ENCODE data around the gene CDHR2.

Gene CDHR2

DNA sequence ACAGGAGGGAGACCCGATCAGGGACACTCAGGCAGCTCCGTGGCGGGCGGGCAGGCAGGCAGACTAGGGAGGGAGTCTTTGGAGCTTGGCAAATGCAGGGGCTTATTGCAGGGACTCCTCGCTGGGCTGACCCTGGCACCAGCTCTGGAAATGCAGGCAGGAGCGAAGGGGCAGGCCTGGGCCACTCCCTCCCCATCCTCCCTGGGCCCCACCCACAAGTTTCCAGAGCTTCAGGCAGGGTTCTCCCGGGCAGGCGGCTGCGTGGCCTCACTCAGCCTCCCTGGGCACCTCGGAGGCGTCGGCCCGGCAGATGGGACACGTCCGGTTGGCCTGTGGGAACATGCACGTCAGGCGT, 20.4 kb upstream of the CDHR2 start:
- DNase-seq: no peak

DNA sequence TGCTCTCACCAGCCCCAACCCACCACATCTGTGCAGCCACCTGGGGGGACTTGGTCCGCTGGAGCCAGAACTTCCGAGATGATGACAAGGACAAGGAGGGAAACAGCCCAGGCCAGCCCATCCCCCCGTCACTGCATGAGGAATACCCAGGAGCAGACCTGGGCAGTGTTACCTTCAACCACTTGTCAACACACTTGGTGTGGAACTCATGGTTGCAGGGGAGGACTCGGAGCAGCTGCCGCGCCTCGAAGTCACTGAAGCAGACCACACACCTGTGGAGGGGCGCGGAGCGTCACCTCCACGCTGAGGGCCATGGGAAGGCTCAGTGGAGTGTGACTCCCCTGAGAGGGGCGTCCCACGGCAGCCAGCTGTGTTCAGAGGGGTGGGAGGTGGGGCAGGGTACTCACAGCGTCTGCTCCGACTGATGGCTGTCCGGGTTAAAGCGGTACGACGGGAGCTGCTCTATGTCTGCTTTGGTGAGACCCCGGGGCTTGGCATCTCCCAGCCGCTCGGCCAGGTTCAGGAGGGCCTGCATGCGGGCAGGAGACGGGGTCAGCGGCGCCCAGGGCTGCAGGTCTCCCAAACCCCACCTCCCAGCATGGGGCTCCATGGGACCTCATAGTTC, 19.9 kb upstream of the CDHR2 start:
- no peak for DNase-seq

DNA sequence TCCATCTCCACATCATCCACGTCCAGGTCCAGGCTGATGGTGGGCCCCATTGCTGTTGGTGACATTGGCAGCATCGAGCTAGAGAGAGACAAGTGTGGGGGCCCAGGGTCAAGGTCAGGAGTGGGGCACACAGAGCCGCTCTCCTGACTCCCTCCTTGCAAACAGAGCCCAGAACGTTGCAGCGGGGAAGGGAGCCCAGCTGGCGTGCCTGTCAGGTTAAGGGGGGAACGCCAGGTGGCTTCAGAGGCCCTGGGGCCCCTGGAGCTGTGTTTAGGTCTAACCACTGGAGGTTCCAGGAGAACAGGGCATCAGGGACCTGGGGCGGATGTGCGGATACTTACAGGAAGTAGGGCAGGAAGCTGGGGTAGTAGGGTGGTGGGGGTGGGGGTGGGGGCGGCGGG, 19.4 kb upstream of the CDHR2 start:
- DNase-seq: no peak

DNA sequence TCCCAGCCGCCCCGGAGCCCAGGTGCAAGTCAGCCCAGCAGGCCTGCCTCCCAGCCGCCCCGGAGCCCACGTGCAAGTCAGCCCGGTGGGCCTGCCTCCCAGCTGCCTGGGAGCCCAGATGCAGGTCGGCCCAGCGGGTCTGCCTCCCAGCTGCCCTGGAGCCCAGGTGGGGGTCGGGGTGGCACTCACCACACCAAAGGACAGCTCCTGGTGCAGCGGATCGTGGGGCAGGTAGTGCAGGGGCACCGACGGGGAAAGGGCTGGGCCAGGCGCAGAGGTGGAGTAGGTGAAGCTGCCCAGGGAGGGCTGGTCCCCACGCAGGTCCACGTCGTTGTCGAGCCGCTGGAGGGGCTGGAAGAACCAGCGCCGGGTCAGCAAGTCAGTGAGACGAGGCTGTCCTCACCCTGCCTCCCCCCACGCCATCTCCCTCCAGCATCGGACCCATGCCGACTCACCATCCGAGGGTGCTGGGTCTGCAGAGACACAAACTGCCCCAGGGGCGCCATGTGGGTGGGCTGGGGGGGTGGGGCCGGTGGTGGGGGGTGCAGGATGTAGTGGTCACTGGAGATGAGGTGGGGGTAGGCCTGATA, 18.7 kb upstream of the CDHR2 start:
- DNase-seq: no peak

DNA sequence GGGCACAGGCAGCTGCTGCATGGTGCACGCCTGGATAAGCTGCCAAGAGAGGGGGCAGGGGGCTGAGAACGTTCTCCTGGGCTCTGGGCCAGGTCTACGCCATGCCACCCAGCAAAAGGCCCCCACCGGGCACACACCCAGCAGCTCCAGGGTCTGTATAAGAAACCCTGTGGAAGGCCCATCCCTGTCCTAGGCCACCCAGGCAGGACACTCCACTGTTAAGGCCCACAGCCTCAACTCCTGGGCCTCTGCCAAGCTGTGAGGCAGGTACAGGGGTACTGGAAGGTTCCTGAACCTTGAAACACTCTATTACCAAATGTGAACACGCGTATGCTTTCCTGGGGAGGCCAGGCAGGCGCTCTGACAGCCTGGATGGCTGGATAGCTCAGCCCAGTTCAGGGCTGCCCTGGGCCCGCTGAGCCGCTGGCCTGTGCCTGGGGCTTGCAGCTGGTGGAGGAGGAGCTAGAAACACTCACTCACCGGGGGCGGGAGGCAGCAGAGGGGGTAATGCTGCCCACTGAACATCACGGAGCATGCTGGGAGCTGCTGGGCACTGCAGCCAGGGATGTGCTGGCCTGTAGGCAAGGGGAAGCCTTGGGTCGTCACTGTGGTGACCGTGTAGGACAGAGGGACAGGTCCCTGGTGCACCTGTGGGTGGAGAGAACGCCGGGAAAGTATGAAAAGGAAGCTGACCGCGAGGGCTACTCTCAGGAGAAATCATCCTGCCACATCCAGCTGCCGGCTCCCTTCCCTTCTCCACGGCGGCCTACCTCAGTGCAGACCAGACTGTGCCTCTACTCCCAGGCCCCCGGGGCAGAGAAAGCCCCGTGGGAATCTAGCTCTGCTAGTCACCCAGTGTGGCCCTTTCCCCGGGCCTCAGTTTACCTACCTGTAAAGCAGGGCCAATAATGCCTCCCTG, 17.9 kb upstream of the CDHR2 start:
- DNase-seq: peak; percentile 41

DNA sequence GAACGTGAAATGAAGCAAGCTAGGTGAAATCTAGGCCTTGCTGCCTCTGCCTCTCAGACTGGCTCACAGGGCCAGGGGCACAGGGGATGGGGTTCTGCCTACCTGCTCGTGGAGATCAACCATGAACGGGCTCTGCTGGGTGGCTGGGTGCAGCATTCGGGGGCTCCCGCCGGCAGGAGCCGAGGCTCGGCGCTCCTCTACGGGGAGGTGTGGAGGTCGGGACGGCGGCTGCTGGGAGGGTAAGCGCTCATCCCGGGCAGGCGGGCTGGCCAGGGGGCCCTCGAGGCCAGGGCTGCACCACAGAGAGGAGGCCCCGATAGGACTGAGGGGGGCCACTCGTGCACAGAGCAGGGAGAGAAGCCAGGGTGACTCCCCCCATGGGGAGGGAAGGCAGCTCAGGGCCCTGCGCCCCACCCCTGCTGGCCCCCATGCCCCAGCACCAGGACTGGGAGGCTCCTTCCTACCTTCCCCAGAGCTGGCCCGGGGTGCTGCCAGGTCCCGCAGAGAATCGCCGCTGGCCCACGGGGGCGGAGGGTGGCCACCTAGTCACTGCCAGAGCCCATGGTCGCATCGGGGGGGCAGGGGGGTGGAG, 17.1 kb upstream of the CDHR2 start:
- DNase-seq: no peak

DNA sequence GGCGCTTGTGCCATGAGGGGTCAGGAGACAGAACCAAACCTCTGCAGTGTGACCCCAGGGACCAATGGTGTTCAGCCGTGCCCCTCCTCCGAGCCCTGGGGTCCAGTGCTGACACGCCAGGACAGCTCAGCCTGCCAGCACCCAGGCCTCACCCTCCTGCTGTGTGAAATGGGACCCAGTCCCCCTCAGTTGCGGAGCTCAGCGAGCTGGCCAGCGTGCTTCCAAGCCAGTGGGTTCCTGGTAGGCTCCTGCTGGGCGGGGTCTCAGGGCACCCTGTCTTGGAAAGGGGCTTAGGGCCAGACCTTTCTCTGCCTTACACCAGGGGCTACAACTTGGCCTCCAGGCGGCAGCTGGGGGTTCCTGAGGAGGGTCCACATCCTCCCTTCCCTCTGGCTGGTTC, 16.3 kb upstream of the CDHR2 start:
- no peak for DNase-seq

DNA sequence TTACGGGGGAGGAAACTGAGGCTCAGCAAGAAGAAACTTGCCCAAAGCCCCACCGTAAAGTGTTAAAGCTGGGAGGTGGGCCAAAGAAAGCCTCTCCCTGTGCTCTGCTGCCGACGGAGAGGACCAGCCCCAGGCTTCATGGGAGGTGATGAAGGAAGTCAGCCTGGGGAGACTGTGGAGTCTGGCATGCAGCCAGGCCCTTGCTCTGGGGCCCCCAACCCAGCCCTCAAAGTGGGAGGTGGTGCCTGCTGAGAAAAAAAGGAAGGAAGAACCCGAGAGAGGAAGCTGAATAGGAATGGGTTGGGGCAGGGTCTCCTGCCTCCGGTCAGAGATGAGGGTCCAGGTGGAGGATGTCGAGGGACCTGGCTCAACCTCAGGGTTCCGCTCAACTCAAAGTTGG, 15.8 kb upstream of the CDHR2 start:
- no peak for DNase-seq

DNA sequence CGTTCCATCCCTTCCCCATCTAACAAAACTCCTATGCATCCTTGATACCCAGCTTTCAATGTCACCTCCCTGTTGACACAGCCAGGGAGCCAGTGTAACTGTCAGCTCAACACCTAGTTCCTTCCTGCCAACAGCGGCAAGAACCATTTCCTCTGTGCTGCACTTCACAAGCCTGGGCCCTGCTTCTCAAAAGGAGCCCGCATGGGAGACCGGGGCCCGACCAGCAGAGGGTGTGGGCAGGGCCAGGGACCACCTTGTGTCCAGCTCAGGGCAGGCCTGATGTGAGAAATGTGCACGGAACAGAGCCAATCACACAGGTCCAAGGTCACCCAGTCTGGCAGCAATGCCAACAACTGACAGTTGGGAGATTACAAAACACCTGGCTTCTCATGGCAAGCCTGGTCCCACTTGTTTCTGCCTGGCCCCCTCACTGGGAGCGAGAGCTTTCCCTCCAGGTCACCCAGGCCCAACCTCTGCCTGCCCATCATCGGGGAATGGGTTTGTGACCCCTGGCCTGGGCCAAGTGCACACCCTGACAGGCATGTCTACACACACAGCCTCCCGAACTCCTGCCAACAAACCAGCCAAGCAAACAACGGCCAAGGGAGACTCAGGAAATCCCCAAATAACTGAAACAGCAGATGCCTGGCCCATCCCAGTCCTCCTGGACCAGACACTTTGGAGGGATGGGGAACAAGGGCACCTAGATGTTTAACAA, 15.1 kb upstream of the CDHR2 start:
- no peak for DNase-seq

DNA sequence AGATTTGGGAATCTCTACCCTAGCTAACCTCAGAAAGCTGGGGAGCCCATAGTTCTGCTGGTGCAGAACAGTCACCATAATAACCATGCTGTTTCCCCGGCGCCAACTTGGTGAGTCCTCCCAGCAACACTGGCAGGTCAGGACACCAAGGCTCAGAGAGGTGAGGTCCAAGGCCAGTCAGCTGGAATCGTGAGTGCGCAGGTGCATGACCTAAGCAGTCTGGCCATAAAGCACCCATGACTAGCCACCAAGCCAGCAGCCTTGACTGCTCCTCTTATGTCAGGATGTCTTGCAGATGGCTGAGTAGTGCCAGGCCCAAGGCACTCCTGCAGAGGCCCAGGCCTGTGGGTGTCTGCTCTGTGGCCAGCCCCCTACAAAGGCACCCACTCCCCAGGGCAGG, 14.5 kb upstream of the CDHR2 start:
- no peak for DNase-seq

DNA sequence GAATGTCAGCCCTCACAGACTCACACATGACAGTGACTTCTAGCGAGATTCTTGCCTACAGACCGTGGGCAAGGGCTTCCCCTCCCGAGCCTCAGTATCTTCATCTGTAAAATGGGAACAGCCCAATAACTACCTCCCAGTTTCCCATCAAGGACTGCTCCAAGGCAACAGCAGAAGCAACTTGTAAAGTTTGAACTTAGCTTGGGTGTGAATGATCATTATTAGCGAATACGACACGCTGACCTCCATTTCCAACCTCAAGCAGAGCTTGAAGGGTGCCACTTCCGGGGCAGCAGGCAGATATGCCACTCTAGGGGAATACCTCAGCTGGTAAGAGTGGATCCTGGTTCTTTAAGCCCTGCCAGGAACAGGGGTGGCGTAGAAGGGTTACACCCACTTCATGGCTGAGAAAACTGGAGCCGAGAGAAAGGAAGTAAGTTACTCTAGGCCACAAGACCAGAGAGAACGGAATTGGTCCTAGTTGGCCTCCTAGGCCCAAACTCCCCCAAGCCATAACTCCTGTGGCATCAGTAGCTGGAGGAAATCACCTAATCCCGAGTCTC, 14.0 kb upstream of the CDHR2 start:
- DNase-seq: peak; percentile 20

DNA sequence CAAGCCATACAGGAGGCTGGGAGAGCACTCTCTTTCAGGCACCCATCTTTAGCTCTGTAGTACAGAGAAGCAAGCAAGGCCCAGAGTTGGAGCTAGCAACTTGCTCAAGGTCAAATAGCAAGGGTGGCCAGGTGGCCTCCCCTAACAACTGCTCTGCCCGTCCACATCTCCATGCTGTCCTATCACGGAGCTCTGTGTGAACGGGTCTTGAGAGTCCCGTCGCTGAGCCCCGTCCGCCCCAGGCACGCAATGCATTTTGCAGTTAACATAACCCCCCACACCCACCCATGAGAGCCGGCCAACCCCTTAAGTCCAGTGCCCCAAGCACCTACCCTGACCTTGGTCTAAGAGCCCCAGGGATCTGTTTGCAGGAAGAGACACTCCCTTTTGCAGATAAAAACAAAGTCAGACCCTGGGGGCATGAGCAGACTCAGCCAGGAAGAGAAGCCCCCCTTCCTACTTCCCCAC, 13.4 kb upstream of the CDHR2 start:
- DNase-seq: peak; percentile 37

DNA sequence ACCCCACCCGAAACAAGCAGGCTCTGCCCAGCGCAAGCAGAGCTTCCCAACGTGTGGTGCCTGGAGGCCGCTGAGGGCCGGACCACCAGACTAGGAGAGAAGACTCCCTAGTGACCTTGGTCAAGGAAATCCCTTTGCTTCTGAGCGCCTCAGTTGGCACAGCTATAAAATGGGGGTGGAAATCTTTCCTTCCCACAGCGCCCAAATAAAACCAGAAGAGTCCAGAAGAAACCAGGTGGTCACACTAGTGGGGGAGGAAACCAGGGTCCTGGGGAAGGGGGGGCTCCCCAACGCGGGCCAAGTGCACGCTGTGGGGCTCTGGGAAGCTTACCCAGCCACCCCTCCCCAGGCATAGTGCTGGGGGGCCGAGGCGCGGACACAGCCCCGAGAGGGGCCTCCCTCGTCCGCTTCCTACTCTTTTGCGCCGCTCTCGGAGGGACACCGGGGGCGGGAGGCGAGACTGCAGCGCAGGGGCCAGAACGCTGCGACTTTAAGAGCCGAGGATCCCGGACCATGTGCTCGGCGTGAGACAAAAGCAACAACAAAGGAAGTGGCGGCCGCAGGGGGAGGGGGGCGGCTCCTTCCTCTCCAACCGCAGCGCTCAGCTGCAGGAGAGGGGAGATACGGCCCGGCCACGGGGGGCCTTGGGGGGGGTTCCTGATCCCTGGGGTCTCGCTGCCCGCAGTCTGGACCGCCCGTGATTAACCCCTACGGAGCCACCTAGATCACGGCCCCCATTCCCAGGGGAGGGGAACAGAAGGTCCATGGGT, 12.8 kb upstream of the CDHR2 start:
- DNase-seq: peak; percentile 93

DNA sequence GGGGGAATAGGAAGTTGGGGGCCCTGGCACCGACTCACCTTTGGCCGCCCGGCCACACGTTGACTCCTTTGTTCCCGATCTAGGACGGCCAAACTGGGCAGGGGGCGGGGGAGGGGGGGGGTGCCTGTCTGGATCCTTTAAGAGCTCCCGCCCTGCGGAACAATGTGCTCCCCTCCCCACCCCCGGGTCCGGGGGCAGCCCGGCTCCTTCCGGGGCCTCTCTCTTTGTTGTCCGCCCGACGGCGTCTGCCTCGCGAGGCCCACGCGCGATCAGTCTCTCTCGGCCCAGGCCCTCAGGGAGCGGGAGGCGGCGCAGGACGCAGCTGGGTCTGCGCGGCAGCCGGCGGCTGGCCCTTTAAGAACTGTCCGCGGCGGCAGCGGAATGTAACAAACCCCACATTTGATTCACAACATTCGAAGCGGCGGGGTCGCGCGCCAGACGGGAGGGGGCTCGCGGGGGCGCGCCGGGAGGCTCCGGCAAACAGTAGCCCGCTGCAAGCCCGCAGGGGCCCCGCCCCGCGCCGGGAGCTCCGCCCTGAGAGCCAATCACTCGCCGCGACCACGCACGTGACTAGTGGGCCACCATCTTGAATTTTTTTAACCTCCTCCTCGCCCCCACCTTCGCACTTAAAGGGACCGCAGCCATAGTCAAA, 12.1 kb upstream of the CDHR2 start, which contains the start of gene RNF44:
Gene RNF44, minus strand, starts transcription at position 501 of the 652 bp plus-strand sequence. CDS start 4,930 bp downstream, outside the sequence.
- DNase-seq: peak; percentile 99

DNA sequence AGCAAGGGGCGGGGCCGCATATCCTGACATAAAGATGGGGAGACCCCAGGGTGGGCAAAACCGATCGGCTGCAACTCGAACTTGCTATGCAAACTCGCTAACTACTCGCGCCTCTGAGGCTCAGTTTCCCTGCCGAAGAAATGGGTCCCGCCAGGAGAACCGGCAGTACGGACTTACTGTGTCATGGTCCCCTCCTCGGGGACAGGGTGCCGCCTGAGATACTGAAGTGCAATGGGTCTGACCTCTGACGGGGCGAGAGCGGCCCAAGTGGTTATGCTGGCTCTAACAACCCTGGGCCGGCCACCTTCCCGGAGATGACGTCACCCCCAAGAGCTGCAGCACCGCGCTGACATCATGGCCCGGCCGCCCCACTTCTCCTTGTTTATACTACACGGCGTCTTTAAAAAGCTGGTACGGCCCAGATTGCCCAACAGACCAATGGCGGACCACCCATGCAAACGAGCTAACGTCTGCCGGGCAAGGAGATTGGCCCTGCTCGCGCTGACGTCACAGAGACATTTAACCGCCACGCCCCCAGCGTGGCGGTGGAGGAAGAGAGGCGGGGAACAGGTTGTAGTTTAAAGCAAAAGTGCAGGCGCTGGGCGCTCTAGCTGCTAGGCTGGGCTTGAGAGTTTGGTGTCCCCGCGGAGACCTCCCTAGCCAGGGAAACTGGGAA, 11.4 kb upstream of the CDHR2 start:
- peak; percentile 99 for DNase-seq

DNA sequence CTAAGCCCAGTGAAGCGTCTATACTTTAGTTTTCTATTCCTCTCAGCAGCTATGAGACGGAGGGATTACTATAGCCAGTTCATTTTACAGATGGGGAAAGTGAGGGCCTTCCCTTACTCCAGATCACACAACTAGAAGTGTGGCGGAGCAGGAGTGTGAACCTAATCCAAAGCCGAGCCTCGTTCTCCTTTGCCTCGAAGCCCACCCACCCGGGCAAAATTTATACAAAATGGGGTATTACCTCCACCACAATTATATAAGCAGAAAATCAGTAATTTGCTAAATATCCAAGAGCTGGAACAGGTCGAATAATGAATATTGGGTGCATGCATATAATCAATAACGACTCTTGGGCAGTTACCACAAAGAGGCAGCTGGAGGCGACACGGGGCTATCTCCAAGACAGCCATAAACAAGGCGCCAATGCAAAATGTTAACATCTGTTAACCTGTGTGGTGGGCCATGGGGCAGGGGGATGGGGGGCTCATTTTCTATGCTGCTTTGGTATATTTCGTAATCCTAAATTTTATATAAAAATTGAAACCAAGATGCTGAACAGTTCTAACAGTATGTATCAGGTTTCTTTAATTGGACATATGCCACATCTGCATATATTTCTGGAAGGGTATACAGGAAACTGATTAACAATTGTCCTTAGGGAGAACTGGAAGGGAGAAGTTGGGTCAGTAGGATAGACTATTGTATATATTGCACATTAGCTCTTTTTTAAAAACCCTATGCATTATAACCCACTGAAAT, 10.7 kb upstream of the CDHR2 start:
- DNase-seq: no peak

DNA sequence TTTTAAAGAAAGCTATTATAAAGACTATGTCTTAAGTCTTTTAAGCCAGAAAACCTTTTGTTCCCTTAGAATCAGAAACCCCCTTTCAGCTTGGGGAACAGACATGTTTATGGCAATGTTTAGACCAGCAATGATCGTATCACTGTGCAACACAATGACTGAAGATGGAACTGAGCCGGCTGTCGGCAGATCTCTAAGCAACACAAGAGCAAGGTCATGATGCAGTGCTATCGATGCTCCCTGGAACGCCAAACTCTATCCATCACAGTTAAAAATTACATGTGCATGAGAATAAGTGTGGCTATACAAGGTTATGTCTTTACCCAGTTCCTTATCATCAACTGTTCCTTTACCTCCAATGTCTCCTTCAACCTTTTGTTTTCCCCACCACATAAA, 10.2 kb upstream of the CDHR2 start:
- no peak for DNase-seq

DNA sequence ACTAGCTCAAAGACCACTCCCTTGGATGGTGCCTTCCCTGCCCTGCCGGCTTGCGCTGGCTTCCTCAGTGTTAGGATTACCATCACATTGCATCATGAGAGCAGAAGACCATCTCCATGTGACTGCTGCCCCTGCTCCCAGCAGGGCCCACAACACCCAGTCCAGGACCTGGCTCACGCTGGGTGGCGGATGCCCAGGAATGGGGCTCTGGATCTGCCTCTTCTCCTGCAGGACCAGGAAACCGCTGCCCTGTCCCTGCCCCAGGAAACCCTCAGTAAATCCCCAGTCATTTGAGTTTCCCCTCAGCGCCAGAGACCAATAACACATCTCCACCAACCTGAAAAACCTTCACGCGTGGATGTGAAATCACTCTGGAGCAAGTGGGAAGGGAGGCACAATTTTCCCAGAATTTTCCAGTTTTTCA, 8.7 kb upstream of the CDHR2 start:
- DNase-seq: no peak

DNA sequence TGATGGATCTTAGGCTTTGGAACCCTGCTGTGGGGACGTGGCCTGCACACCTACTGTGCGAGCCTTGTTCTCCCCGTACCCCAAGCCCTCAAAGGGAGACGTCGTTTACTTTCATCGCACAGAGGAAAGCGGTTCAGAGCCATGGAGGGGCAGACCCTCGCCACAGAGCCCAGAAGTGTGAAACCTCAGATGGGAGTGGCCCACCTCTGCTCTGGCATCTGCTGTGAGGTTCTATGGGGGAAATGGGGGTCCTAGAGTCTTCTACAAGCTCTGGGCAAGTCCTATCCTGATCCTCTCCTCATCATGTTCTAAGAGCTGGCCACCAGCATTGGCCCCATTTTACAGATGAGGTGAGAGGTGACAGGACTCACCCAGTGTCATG, 8.2 kb upstream of the CDHR2 start:
- DNase-seq: no peak
